HG02642 (cell line): ENCODE results near the gene CLNS1A.
"Not testable (repeated sequence)": the region's sequence is repeated elsewhere in the genome, so short reads cannot be mapped to it uniquely, and the experiment has no call there.

Source experiments
- ATAC-seq: cut with Tn5 transposase; IDR thresholded peaks from one replicate; pipeline ENCODE4 v1.9.1; 2021; ENCODE audit warnings: mild to moderate bottlenecking; ENCODE audit not compliant: unreplicated experiment, poor library complexity

Gene CLNS1A

GRCh38 chr11:77637345-77638165, at the start of gene CLNS1A:
TSS of gene CLNS1A (minus strand) at chr11:77637794. CDS start at chr11:77637714, 80 bp downstream.
- peak; percentile 95 for ATAC-seq

- ATAC-seq: no peak
Observed at GRCh38 chr11:77687088-77687487, 49.5 kb upstream of the CLNS1A start.

- no peak for ATAC-seq
Observed at GRCh38 chr11:77677138-77677537, 39.5 kb upstream of the CLNS1A start.

GRCh38 chr11:77672264-77672663, 34.7 kb upstream of the CLNS1A start:
- ATAC-seq: no peak

GRCh38 chr11:77669848-77670511, 32.4 kb upstream of the CLNS1A start:
- ATAC-seq: no peak

GRCh38 chr11:77668760-77669159, 31.2 kb upstream of the CLNS1A start:
- no peak for ATAC-seq

GRCh38 chr11:77665240-77665965, 27.8 kb upstream of the CLNS1A start:
- ATAC-seq: no peak

- no peak for ATAC-seq
Observed at GRCh38 chr11:77661670-77662069, 24.1 kb upstream of the CLNS1A start.

- ATAC-seq: no peak
Observed at GRCh38 chr11:77660947-77661346, 23.4 kb upstream of the CLNS1A start.

DNA sequence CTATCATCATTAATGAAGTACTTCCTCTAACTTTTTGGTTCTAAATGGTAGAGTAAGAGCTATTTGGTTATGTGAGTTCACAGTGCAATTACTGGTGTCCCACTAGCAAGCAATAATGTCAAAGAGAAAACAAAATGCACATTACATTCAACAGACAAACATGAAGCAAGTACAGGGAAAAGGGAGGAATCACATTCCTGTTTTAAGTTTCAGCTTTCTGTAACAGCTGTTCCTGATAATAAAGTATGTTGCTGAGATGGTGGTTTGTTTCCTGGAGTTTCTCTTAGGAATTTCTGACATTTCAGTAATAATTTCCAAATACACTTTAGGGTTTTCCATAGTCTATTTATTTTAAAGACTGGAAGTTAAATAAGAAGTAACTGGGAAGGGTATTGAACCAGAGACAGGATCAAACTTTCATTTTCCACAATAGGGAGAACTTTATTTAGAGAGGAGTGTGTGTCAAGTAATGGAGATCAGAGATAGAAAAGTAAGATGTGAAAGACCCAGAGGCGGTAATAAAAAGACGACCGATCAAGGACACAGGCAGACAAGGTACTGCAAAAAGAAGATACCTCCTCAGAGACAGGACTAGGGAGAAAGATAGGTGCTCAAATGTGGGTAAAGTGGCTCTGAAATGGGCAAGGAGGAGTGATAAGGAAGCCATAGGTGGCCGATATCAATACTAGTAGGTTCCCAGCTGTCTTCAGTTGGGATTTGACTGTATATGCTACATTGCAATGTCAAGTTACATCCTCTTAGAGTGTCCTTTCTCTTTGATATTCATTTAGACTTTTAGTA, 20.8 kb upstream of the CLNS1A start:
- no peak for ATAC-seq

- no peak for ATAC-seq
Observed at GRCh38 chr11:77656362-77656761, 18.8 kb upstream of the CLNS1A start.

DNA sequence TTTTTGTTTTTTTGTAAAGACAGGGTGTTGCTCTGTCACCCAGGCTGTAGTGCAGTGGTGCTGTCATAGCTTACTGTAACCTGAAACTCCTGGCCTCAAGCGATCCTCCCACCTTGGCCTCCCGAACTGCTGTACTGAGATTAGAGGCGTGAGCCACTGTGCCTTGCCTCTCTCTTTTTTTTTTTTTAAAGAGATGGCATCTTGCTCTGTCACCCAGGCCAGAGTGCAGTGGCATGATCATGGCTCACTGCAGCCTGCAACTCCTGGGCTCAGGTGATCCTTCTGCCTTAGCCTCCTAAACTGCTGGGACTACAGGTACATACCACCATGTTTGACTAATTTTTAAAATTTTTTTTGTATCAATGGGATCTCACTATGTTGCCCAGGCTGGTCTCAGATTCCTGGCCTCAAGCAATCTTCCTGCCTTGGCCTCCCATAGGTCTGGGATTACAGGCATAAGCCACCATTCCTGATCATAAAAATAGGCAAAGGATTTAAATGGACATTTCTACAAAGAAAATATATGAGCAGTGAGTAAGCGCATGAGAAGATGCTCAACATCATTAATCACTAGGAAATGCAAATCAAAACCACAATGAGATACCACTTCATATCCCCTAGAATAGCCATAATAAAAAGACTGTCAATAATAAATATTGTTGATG, 17.3 kb upstream of the CLNS1A start:
- no peak for ATAC-seq

GRCh38 chr11:77650123-77650522, 12.5 kb upstream of the CLNS1A start:
- no peak for ATAC-seq

DNA sequence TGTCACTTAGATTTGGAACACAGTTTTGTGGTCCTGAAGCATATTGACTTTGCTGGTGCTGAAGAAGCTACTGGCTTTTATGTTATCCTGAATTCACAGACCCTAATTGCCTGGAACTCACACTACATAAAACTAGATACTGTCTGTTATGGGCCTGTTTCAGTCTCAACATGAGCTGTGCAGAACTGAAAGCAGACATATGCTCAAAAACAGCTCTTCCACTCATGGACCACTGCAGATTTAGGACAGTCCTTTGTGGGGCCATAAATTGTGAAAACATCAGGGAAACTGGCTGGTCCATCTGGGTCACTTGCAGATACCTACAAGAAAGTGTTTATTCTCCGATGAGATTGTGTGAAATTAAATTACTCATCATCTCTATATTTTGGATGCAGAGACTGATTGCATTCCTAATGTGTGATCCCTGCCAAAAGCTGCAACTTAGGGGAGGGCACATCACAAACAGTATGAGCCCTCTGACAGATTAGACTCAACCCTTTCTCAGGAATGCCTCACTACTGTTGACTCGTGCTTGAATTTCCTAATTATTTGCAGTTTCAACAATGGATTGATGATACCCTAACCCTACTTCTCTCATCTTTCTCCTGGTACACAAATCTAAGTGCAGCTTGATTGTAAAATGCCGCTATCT, 10.2 kb upstream of the CLNS1A start:
- ATAC-seq: no peak

DNA sequence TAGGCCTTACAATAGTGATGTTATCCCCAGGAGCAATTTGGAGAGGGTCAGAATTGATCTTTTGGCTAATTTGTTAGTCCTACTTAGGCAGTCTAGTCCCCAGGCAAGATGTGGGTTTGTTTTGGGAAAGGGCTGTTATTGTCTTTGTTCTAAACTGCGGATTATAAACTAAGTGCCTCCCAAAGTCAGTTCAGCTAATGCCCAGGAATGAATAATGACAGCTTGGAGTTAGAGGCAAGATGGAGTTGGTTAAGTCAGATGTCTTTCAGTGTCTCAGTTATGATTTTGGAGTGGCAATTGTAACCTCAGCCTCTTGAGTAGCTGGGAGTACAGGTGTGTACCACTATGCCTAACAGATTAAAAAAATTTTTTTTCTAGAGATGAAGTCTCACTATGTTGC, 7.3 kb upstream of the CLNS1A start:
- no peak for ATAC-seq

- ATAC-seq: no peak
Observed at GRCh38 chr11:77642228-77642627, 4.6 kb upstream of the CLNS1A start.

DNA sequence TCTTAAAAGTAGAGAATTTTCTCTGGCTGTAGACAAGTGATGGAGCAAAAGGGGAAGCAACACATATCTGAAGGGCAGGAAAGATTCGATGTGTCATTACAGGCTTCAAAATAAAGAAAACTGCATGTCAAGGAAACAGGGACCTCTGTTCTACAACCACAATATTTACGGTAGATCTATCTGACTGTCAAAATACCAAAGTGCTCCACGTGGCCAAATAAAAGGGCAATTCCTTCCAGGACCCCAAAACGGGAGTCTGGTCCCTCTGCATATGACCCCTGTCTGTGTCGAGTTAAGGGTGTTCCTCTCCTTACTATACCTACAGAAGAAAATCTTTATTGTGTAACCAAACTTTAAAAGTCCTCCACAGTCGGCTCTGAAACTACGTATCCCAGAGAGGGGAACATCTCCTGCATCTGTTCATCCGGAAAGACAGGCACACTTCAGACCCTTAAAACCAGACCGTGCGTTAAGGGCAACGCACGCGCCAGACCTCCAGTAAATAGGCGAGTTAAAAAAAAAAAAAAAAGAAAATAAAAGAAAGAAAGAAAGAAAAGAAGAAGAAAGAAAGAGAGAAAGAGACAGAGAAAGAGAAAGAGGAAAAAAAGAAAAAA, 756 bp downstream of the CLNS1A start:
- no peak for ATAC-seq

- not testable (repeated sequence) for ATAC-seq
Observed at GRCh38 chr11:77633926-77634325, 3.7 kb downstream of the CLNS1A start.

GRCh38 chr11:77630157-77630710, 7.4 kb downstream of the CLNS1A start:
- no peak for ATAC-seq
